H9 (cell line): ENCODE results near the gene SLC39A2. TPM values are rescaled to one million over a fixed set of nuclear protein-coding genes. Genes with fewer than 3 reads are reported as not detected.

Experiments used
- DNase-seq: peaks from one replicate; pipeline ENCODE4 v3.0.0-alpha.2; 2017
- H2AFZ ChIP-seq: one replicate; pipeline ENCODE4 v1.6.1; 2013; ENCODE audit warnings: mild to moderate bottlenecking, low read length, control low read depth, moderate library complexity
- H2AK5ac ChIP-seq: 2 replicates; pipeline ENCODE4 v1.6.1; 2013; ENCODE audit warnings: low read length, control low read depth, mixed read lengths; ENCODE audit not compliant: insufficient read length
- H2BK120ac ChIP-seq: one replicate; pipeline ENCODE4 v1.6.1; 2013; ENCODE audit warnings: low read depth, mild to moderate bottlenecking, low read length, control low read depth, inconsistent platforms; ENCODE audit not compliant: poor library complexity, severe bottlenecking
- H2BK12ac ChIP-seq: 2 replicates; pipeline ENCODE4 v1.6.1; 2013; ENCODE audit warnings: low read length, control low read depth, mixed read lengths, low read depth; ENCODE audit not compliant: insufficient read length
- H2BK15ac ChIP-seq: 2 replicates; pipeline ENCODE4 v1.6.1; 2013; ENCODE audit warnings: low read depth, low read length, control low read depth
- H2BK20ac ChIP-seq: one replicate; pipeline ENCODE4 v1.6.1; 2013; ENCODE audit warnings: low read depth, mild to moderate bottlenecking, low read length, control low read depth, inconsistent platforms; ENCODE audit not compliant: poor library complexity, severe bottlenecking
- H2BK5ac ChIP-seq: 2 replicates; pipeline ENCODE4 v1.6.1; 2013; ENCODE audit warnings: low read length, control low read depth, mixed read lengths; ENCODE audit not compliant: insufficient read length
- H3K14ac ChIP-seq: 2 replicates; pipeline ENCODE4 v1.6.1; 2013; ENCODE audit warnings: low read length, control low read depth; ENCODE audit not compliant: insufficient read depth
- H3K18ac ChIP-seq: 2 replicates; pipeline ENCODE4 v1.6.1; 2013; ENCODE audit warnings: low read depth, mild to moderate bottlenecking, mixed read lengths, low read length, control low read depth; ENCODE audit not compliant: insufficient read length
- H3K23ac ChIP-seq: 2 replicates; pipeline ENCODE4 v1.6.1; 2013; ENCODE audit warnings: low read length, control low read depth, mixed read lengths, low read depth; ENCODE audit not compliant: insufficient read length
- H3K23me2 ChIP-seq: 2 replicates; pipeline ENCODE4 v1.6.1; 2013; ENCODE audit warnings: low read depth, mild to moderate bottlenecking, mixed read lengths, low read length, control low read depth; ENCODE audit not compliant: insufficient read length, poor library complexity, severe bottlenecking
- H3K27ac ChIP-seq: 2 replicates; pipeline ENCODE4 v1.5.1; 2013; ENCODE audit warnings: low read length, control low read depth, mixed read lengths, low read depth; ENCODE audit not compliant: insufficient read length
- H3K27me3 ChIP-seq: 2 replicates; pipeline ENCODE4 v1.6.1; 2013; ENCODE audit warnings: low read length, control low read depth, inconsistent platforms; ENCODE audit not compliant: insufficient read depth
- H3K4ac ChIP-seq: 2 replicates; pipeline ENCODE4 v1.6.1; 2013; ENCODE audit warnings: low read depth, mild to moderate bottlenecking, control low read depth, inconsistent platforms, low read length, moderate library complexity
- H3K4me1 ChIP-seq: 2 replicates; pipeline ENCODE4 v1.6.1; 2013; ENCODE audit warnings: low read length, control low read depth, inconsistent platforms; ENCODE audit not compliant: insufficient read depth
- H3K4me2 ChIP-seq: 2 replicates; pipeline ENCODE4 v1.6.1; 2013; ENCODE audit warnings: low read length, control low read depth, mixed read lengths; ENCODE audit not compliant: insufficient read length, insufficient read depth
- H3K56ac ChIP-seq: 2 replicates; pipeline ENCODE4 v1.6.1; 2013; ENCODE audit warnings: low read depth, mild to moderate bottlenecking, mixed read lengths, low read length, control low read depth; ENCODE audit not compliant: insufficient read length
- H3K79me1 ChIP-seq: 2 replicates; pipeline ENCODE4 v1.6.1; 2013; ENCODE audit warnings: low read depth, mild to moderate bottlenecking, moderate library complexity, low read length, control low read depth, inconsistent platforms; ENCODE audit not compliant: insufficient read depth, poor library complexity, severe bottlenecking
- H3K79me2 ChIP-seq: 2 replicates; pipeline ENCODE4 v1.6.1; 2013; ENCODE audit warnings: low read length, control low read depth, inconsistent platforms; ENCODE audit not compliant: insufficient read depth
- H3K9ac ChIP-seq: 2 replicates; pipeline ENCODE4 v1.6.1; 2013; ENCODE audit warnings: low read length, control low read depth, mixed read lengths; ENCODE audit not compliant: insufficient read length; ENCODE audit errors: extremely low read depth
- H3K9me3 ChIP-seq: one replicate; pipeline ENCODE4 v1.6.1; 2013; ENCODE audit warnings: low read depth, low read length, inconsistent platforms; ENCODE audit not compliant: control insufficient read depth
- H3T11ph ChIP-seq: one replicate; pipeline ENCODE4 v1.6.1; 2013; ENCODE audit warnings: mild to moderate bottlenecking, low read length, control low read depth, inconsistent platforms
- H4K20me1 ChIP-seq: one replicate; pipeline ENCODE4 v1.6.1; 2013; ENCODE audit not compliant: control insufficient read depth, insufficient read length, insufficient read depth
- H4K5ac ChIP-seq: 2 replicates; pipeline ENCODE4 v1.6.1; 2013; ENCODE audit warnings: low read depth, mild to moderate bottlenecking, mixed read lengths, low read length, control low read depth; ENCODE audit not compliant: insufficient read length
- H4K8ac ChIP-seq: replicated peaks from 2 replicates; pipeline ENCODE4 v1.6.1; 2013; ENCODE audit warnings: low read length, control low read depth, mixed read lengths, low read depth; ENCODE audit not compliant: insufficient read length
- H4K91ac ChIP-seq: 2 replicates; pipeline ENCODE4 v1.6.1; 2013; ENCODE audit warnings: low read depth, mild to moderate bottlenecking, moderate library complexity, mixed read lengths, low read length, control low read depth; ENCODE audit not compliant: insufficient read length
- H3K27ac Mint-ChIP-seq, 3 experiments: 2 replicates in 2 of 3; 3 replicates in 1 of 3; pipeline ENCODE4 v1.8.0; 2020 to 2021; ENCODE audit warnings: mixed read lengths in 3 of 3, mild to moderate bottlenecking in 1 of 3, moderate library complexity in 1 of 3
- H3K27me3 Mint-ChIP-seq: 2 replicates; pipeline ENCODE4 v1.8.0; 2021; ENCODE audit warnings: low read depth, mild to moderate bottlenecking, moderate library complexity, mixed read lengths
- H3K36me3 Mint-ChIP-seq, 3 experiments: 2 replicates in 2 of 3; 3 replicates in 1 of 3; pipeline ENCODE4 v1.8.0; 2020 to 2021; ENCODE audit warnings: low read depth in 3 of 3, mixed read lengths in 3 of 3; ENCODE audit not compliant: insufficient read depth in 1 of 3
- H3K4me1 Mint-ChIP-seq, 2 experiments: 2 replicates each; pipeline ENCODE4 v1.8.0; 2020; ENCODE audit warnings: mixed read lengths in 2 of 2
- H3K4me3 Mint-ChIP-seq, 2 experiments: 2 replicates in 1 of 2; 3 replicates in 1 of 2; pipeline ENCODE4 v1.8.0; 2020 to 2021; ENCODE audit warnings: mild to moderate bottlenecking in 2 of 2, mixed read lengths in 2 of 2, moderate library complexity in 1 of 2
- H3K9me3 Mint-ChIP-seq, 2 experiments: 2 replicates in 1 of 2; 3 replicates in 1 of 2; pipeline ENCODE4 v1.8.0; 2020; ENCODE audit warnings: mild to moderate bottlenecking in 2 of 2, mixed read lengths in 2 of 2, moderate library complexity in 1 of 2
- WGBS: extraction: QIAGEN DNeasy Blood & Tissue Kit; methylation state at CpG from one replicate; pipeline ENCODE4 v1.1.7; 2013; ENCODE audit warnings: missing lambda C conversion rate, low lambda C conversion rate, mixed read lengths; ENCODE audit not compliant: insufficient read length; ENCODE audit errors: extremely low coverage; 5-methylcytosine and 5-hydroxymethylcytosine counted together
- total RNA-seq: library from RNA; stranded (reverse); gene quantifications from 2 replicates; pipeline ENCODE4 v1.2.1, GENCODE V29; 2021
- TF ChIP-seq, protein P1 (sequence below): fragments of 200-600 bp; sonication (generic); conservative IDR thresholded peaks from 3 replicates; pipeline ENCODE4 v1.8.0; 2021; ENCODE audit warnings: antibody characterized with exemption, mild to moderate bottlenecking

The SLC39A2 gene
- total RNA-seq, 1 experiment from 2014 or later, result not detected

DNA sequence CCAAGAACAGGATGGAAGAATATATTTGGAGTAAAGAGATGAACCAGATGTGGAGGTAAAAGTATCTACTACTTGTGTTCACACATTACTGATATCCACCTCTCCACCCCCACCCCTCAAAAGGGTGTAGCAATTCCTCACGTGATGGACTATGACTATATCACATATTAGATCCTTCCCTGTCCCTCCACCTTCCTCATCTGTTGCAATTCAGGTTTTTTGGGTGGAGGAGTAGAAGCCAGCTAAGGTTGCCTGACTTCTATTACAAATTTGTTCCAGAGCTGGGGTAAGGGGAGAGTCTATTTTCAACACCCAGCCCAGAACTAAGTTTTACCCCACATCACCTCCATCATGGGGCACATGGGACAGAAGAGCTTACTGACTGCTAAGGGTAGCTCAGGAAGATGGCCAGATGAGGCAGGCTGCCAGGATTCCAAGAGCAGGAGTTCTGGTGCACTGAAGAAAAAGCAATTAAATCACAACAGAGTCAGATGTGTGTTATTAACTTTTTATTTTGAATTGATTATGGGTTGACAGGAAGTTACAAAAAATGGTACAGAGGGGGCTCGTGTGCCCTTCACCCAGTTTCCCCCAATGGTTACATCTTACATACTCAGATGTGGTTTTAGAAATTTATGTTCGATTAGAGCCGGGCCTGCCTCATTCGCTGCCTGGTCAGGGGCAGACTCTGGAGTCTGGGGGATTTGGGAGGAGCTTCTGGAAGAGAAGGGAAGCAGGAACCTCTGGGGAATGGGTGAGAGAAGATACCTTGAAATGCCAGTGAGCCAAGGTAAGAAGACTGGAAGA lies 33.4 kb downstream of the SLC39A2 start:
- Histone ChIP-seq H2BK20ac (no peak overlapping the region), H2BK5ac (no peak overlapping the region), H3K79me1 (no peaks in the 10 kb centered on the region), H3K27me3 (no peaks in the 10 kb centered on the region), H3K4me1 (no peaks in the 10 kb centered on the region), H2AK5ac (no peak overlapping the region), H3K4me2 (no peak overlapping the region), H4K8ac (no peak overlapping the region), H3T11ph (no peak overlapping the region), H3K9me3 (no peaks in the 10 kb centered on the region), H3K9ac (no peak overlapping the region), H3K4ac (no peak overlapping the region), H3K79me2 (no peaks in the 10 kb centered on the region), H4K5ac (no peak overlapping the region), H3K23ac (no peak overlapping the region), H3K56ac (no peak overlapping the region), H3K18ac (no peak overlapping the region), H2BK15ac (no peak overlapping the region), H3K23me2 (no peaks in the 10 kb centered on the region), H2AFZ (no peak overlapping the region), H4K20me1 (no peaks in the 10 kb centered on the region), H3K27ac (no peak overlapping the region), H4K91ac (no peak overlapping the region), H2BK120ac (no peak overlapping the region), H2BK12ac (no peak overlapping the region), H3K14ac (no peak overlapping the region)
- Mint-ChIP-seq H3K36me3 (no peaks in the 10 kb centered on the region), H3K27me3 (peaks cover 48% of the 10 kb centered on the region), H3K27ac (no peak overlapping the region; a peak in 1 of 7 replicates), H3K4me1 (no peaks in the 10 kb centered on the region), H3K9me3 (no peaks in the 10 kb centered on the region), H3K4me3 (no peak overlapping the region)
- TF ChIP-seq, protein P1, sequence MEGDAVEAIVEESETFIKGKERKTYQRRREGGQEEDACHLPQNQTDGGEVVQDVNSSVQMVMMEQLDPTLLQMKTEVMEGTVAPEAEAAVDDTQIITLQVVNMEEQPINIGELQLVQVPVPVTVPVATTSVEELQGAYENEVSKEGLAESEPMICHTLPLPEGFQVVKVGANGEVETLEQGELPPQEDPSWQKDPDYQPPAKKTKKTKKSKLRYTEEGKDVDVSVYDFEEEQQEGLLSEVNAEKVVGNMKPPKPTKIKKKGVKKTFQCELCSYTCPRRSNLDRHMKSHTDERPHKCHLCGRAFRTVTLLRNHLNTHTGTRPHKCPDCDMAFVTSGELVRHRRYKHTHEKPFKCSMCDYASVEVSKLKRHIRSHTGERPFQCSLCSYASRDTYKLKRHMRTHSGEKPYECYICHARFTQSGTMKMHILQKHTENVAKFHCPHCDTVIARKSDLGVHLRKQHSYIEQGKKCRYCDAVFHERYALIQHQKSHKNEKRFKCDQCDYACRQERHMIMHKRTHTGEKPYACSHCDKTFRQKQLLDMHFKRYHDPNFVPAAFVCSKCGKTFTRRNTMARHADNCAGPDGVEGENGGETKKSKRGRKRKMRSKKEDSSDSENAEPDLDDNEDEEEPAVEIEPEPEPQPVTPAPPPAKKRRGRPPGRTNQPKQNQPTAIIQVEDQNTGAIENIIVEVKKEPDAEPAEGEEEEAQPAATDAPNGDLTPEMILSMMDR, result no peak
- WGBS, result no CpG with 5 or more reads among the region's 5 CpGs
- DNase-seq, result no peak
